ENCODE data around the gene PGBD2. TPM values are rescaled to one million over a fixed set of nuclear protein-coding genes. Genes with fewer than 3 reads are reported as not detected.

Gene PGBD2
- total and polyA plus RNA-seq, 9 of the 15 experiments (the other 6 are each of a cell fraction or from before 2014, with no cell fraction given) = 11.9 to 21.8 (median 14.7) TPM

GRCh38 chr1:248905662-248906008 is 400 bp upstream of the PGBD2 start:
- in situ Hi-C loops (cut with MboI) (no loop called here), intact Hi-C loops (cut with micrococcal nuclease) (loop anchor here (1.0 kb wide), 5 partner anchors 16 to 79 kb away; no protein-coding TSS in a partner anchor)
- CTCF ChIA-PET (ENCODE audit: low intra/inter-chr PET ratio) = interaction anchor here (0.7 kb wide), 1 partner anchor 47 kb away, joined by 12 read pairs; the partner anchor contains the start of gene ZNF692
- TSS peak; percentile 99 for BruUV-seq (replicated peaks)
- Histone ChIP-seq H3K36me3 (ENCODE audit: control insufficient read depth, insufficient read depth, low read length) (peaks cover 33% of the 10 kb centered on the region), H3K79me2 (ENCODE audit: control insufficient read depth, insufficient read depth, low read length) (peaks cover 52% of the 10 kb centered on the region), H3K27ac (ENCODE audit: extremely low read depth, low read depth, low read length) (peak overlapping the region; percentile 99), H3K4me2 (ENCODE audit: insufficient read depth, low read length) (peak overlapping the region; percentile 99), H3K4me3 (peak overlapping the region; percentile 56), H2AFZ (ENCODE audit: low read depth, low read length) (peak overlapping the region; percentile 98), H3K9ac (ENCODE audit: insufficient read depth in 1 of 2, low read depth in 2 of 2, low read length in 2 of 2) (peak overlapping the region; percentile 87 to 99), H3K4me1 (replicated peaks in 1 of 2; ENCODE audit: control insufficient read depth in 2 of 2, insufficient read depth in 2 of 2, low read length in 2 of 2) (peaks cover 22 to 46% of the 10 kb centered on the region in 2 experiments; a peak in 4 of 5 replicates), H3K9me1 (ENCODE audit: control insufficient read depth, insufficient read depth, low read length) (peaks cover 4% of the 10 kb centered on the region), H4K20me1 (replicated peaks; ENCODE audit: control insufficient read depth, insufficient read depth, low read length) (no peaks in the 10 kb centered on the region), H3K27me3 (ENCODE audit: control insufficient read depth in 2 of 2, insufficient read depth in 2 of 2, low read length in 2 of 2) (no peaks in the 10 kb centered on the region), H3K9me3 (replicated peaks; ENCODE audit: control insufficient read depth, insufficient read depth, low read depth, low read length) (no peaks in the 10 kb centered on the region)
- peak; percentile 6 for FAIRE-seq
- POLR2A ChIA-PET = interaction anchor here (0.7 to 1.6 kb wide), 6 partner anchors 9 to 67 kb away, joined by 3 to 10 read pairs (median 5); partner anchors contain the start of genes ZNF672 and ZNF692
- no peak; the same call in 2 of the 3 replicates for ATAC-seq
- 8% methylated on average over 4 of the region's 4 CpGs for WGBS (ENCODE audit: insufficient coverage, low coverage, missing lambda C conversion rate)
- DNase-seq (ENCODE audit: extremely low read depth in 1 of 4, low spot score in 3 of 4) = no peak
- TF ChIP-seq PHF8 (IDR thresholded peaks at IDR 0.05; ENCODE audit: borderline replicate concordance, low read length) (peak; percentile 58; the same call in 1 of the 2 replicates), KLF1 (tag; IDR thresholded peaks at IDR 0.05) (no peak), ZNF644 (tag; IDR thresholded peaks at IDR 0.05; ENCODE audit: low read depth) (0 out of 2 replicates have a peak, but pooled peaks have one; percentile 56), ETV1 (tag; conservative IDR thresholded peaks at IDR 0.05; ENCODE audit: low read depth) (peak; percentile 9; the same call in 1 of the 2 replicates), ZNF695 (CRISPR knock-in tag; IDR thresholded peaks at IDR 0.05) (no peak), DIDO1 (tag; IDR thresholded peaks at IDR 0.05; ENCODE audit: low read depth) (0 out of 2 replicates have a peak, but pooled peaks have one; percentile 27), NFRKB (IDR thresholded peaks at IDR 0.05; ENCODE audit: low read depth) (peak; percentile 93), THRB (CRISPR knock-in tag; conservative IDR thresholded peaks at IDR 0.05) (peak; percentile 30; the same call in 1 of the 2 replicates), KDM2B (CRISPR knock-in tag; IDR thresholded peaks at IDR 0.05) (no peak), CHAMP1 (IDR thresholded peaks at IDR 0.05) (peak; percentile 25; the same call in 1 of the 2 replicates), ZNF134 (CRISPR knock-in tag; conservative IDR thresholded peaks at IDR 0.05) (peak; percentile 54), ESRRA (IDR thresholded peaks at IDR 0.05; ENCODE audit: borderline replicate concordance, low read depth) (no peak), MLLT1 (IDR thresholded peaks at IDR 0.05) (peak in 1 of 2 experiments; percentile 10; a peak in 1 of 4 replicates), ZNF445 (CRISPR knock-in tag; IDR thresholded peaks at IDR 0.05; ENCODE audit: low read depth) (0 out of 2 replicates have a peak, but pooled peaks have one; percentile 70)
- TF ChIP-seq, protein P1, sequence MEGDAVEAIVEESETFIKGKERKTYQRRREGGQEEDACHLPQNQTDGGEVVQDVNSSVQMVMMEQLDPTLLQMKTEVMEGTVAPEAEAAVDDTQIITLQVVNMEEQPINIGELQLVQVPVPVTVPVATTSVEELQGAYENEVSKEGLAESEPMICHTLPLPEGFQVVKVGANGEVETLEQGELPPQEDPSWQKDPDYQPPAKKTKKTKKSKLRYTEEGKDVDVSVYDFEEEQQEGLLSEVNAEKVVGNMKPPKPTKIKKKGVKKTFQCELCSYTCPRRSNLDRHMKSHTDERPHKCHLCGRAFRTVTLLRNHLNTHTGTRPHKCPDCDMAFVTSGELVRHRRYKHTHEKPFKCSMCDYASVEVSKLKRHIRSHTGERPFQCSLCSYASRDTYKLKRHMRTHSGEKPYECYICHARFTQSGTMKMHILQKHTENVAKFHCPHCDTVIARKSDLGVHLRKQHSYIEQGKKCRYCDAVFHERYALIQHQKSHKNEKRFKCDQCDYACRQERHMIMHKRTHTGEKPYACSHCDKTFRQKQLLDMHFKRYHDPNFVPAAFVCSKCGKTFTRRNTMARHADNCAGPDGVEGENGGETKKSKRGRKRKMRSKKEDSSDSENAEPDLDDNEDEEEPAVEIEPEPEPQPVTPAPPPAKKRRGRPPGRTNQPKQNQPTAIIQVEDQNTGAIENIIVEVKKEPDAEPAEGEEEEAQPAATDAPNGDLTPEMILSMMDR (IDR thresholded peaks at IDR 0.05 in 2 of 3, conservative IDR thresholded peaks at IDR 0.05 in 1 of 3; ENCODE audit: insufficient read depth in 2 of 3, low read depth in 1 of 3, low read length in 3 of 3) = no peak
